Stimulated activated naive CD8-positive, alpha-beta T cell treated with anti-CD3 and anti-CD28 coated beads, Interleukin-15, Interleukin-2, amounts not matched to agents 100 ng/mL and 50 ng/mL, for 24 hours (primary cell): ENCODE results near the gene NSMCE4A.
"Not testable (repeated sequence)": the region's sequence is repeated elsewhere in the genome, so short reads cannot be mapped to it uniquely, and the experiment has no call there.

Experiments used
- H3K27ac Mint-ChIP-seq: one replicate; pipeline ENCODE4 v1.8.0; 2021; ENCODE audit warnings: mild to moderate bottlenecking, mixed read lengths
- H3K27me3 Mint-ChIP-seq: one replicate; pipeline ENCODE4 v1.8.0; 2021; ENCODE audit warnings: mixed read lengths
- H3K36me3 Mint-ChIP-seq: one replicate; pipeline ENCODE4 v1.8.0; 2021; ENCODE audit warnings: low read depth, mixed read lengths
- H3K4me1 Mint-ChIP-seq: one replicate; pipeline ENCODE4 v1.8.0; 2021; ENCODE audit warnings: low read depth, mixed read lengths
- H3K4me3 Mint-ChIP-seq: one replicate; pipeline ENCODE4 v1.8.0; 2021; ENCODE audit warnings: mild to moderate bottlenecking, mixed read lengths
- H3K9me3 Mint-ChIP-seq: one replicate; pipeline ENCODE4 v1.8.0; 2021; ENCODE audit warnings: mixed read lengths

The NSMCE4A gene

DNA sequence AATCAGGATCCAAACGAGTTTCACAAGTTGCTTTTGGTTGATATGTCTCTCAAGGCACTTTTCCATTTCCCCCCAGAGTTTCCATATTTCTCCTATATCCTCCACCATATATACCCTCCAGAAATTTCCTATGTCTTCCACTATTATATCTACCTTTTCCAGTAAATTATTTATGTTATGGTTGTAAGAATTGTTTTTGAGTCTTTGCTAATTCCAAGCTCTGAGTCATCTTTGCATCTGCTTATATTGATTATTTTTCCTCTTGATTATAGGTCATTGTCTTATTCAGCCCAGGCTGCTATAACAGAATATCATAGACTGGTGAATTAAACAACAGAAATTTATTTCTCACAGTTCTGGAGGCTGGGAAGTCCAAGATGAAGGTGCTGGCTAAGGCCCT is 26.7 kb upstream of the NSMCE4A start:
- H3K27me3 Mint-ChIP-seq, result peaks cover 9% of the 10 kb centered on the region
- H3K4me1 Mint-ChIP-seq, result no peaks in the 10 kb centered on the region
- H3K36me3 Mint-ChIP-seq, result no peaks in the 10 kb centered on the region
- H3K27ac Mint-ChIP-seq, result no peak overlapping the region
- peaks cover 19% of the 10 kb centered on the region for H3K9me3 Mint-ChIP-seq
- no peak overlapping the region for H3K4me3 Mint-ChIP-seq

DNA sequence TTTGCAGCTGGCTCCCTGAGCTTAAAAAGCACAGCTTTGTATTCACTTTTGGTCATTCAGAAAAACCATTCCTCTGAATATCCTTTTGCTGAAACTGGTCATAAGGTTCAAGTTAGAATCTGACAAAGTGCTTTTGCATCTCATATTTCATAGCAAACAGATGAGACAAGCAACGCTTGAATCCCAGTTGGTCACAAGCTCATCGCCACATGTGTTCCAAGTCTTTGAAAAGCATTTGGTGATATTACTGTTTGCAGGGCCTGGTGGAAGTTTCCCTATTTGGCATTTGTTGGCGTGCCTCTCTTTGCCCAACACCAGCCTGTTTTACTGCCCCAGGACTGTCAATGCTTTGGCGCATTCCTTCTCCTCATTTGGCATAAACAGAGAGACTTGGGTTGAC is 24.3 kb upstream of the NSMCE4A start:
- H3K36me3 Mint-ChIP-seq, result no peaks in the 10 kb centered on the region
- peaks cover 17% of the 10 kb centered on the region for H3K9me3 Mint-ChIP-seq
- no peak overlapping the region for H3K27ac Mint-ChIP-seq
- no peaks in the 10 kb centered on the region for H3K4me1 Mint-ChIP-seq
- peaks cover 14% of the 10 kb centered on the region for H3K27me3 Mint-ChIP-seq
- H3K4me3 Mint-ChIP-seq, result no peak overlapping the region

DNA sequence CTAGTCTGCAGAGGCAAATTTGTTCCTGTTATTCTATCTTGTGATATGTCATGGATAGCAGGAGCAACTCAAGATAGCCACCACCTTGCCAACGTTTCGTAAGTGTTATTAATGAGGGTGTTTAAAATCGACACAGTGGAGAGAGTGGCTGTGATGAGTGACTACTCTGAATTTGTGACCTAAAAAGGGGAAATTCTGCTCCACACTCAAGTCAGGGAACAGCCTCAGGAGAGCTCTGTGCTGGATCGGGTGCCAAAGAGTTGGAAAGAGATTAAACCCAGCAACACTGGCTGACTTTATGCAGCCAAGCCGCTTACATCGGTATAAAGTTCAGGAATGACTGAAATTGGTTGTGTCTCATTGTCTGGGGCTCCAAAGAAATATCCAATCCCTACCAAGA is 23.4 kb upstream of the NSMCE4A start:
- Mint-ChIP-seq H3K9me3 (peaks cover 16% of the 10 kb centered on the region), H3K36me3 (no peaks in the 10 kb centered on the region), H3K4me3 (no peak overlapping the region)

DNA sequence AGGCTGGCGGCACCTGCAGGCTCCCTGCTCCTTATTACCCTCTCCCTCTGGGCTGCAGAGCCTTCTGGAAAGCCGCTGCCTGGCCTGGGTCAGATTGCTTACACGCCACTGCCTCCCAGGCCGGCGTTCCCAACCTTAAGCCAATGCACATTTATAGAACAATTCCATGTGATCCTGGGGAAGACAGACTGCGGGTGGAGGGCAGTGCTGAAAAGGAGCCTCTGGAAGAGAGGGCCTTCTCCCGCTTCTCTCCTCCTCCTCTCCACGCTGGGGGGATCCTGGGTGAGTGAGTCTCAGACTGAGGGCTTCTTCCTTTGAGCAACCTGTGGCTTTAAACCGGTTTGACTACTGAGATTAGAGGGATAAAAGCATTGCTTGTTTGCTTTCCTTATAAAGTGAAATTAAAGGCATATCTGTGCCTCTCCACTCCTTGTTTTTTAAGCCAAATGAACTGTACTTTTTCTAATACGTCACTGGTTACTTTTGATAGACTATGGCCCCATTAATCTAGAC is 19.5 kb upstream of the NSMCE4A start:
- H3K4me1 Mint-ChIP-seq, result no peaks in the 10 kb centered on the region
- H3K27ac Mint-ChIP-seq, result no peak overlapping the region
- H3K9me3 Mint-ChIP-seq, result peaks cover under 1% of the 10 kb centered on the region
- H3K4me3 Mint-ChIP-seq, result no peak overlapping the region
- no peaks in the 10 kb centered on the region for H3K36me3 Mint-ChIP-seq
- H3K27me3 Mint-ChIP-seq, result peaks cover 20% of the 10 kb centered on the region

More for the DNA sequence above, 23.4 kb upstream of the NSMCE4A start:
- H3K4me1 Mint-ChIP-seq, result no peaks in the 10 kb centered on the region
- H3K27ac Mint-ChIP-seq, result no peak overlapping the region
- peaks cover 14% of the 10 kb centered on the region for H3K27me3 Mint-ChIP-seq

DNA sequence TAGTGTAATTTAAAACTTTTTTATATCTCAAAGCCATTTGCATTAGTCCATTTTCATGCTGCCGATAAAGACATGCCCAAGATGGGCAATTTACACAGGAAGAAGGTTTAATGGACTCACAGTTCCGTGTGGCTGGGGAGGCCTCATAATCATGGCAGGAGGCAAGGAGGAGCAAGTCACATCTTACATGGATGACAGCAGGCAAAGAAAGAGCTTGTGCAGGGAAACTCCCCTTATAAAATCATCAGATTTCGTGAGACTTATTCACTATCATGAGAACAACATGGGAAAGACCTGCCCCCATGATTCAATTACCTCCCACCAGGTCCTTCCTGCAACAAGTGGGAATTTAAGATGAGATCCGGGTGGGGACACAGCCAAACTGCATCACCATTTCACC is 16.7 kb upstream of the NSMCE4A start:
- H3K4me1 Mint-ChIP-seq, result peaks cover 10% of the 10 kb centered on the region
- H3K27ac Mint-ChIP-seq, H3K9me3 Mint-ChIP-seq, H3K36me3 Mint-ChIP-seq, H3K4me3 Mint-ChIP-seq: not testable (repeated sequence)
- H3K27me3 Mint-ChIP-seq, result peaks cover 35% of the 10 kb centered on the region

DNA sequence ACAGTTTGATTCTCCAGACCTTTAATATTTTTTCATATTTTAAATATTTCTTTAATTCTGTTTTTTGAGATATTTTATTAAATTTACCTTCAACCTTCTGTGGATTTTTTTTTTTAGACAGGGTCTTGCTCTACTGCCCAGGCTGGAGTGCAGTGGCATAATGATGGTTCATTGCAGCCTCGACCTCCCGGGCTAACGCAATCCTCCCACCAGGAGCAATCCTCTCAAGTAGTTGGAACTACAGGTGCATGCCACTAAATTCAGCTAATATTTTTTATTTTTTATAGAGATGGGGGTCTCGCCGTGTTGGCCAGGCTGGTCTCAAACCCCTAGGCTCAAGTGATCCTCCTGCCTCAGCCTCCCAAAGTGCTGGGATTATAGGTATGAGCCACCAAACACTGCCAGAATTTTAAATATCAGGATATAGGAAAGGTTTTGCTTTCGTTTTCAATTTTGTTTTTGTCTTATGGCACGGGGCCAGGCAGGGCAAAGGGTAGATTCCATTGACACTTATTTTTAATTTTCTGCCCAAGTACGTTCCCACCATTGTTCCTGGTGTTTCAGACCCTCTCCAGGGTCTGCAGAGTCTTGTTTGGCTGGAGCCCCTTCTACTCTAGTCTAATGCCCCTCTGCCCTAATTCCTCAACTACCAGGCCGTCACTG is 15.1 kb upstream of the NSMCE4A start:
- Mint-ChIP-seq H3K4me3 (no peak overlapping the region), H3K27ac (no peak overlapping the region), H3K36me3 (no peaks in the 10 kb centered on the region), H3K9me3 (peaks cover 9% of the 10 kb centered on the region), H3K4me1 (peaks cover 10% of the 10 kb centered on the region), H3K27me3 (peaks cover 35% of the 10 kb centered on the region)

DNA sequence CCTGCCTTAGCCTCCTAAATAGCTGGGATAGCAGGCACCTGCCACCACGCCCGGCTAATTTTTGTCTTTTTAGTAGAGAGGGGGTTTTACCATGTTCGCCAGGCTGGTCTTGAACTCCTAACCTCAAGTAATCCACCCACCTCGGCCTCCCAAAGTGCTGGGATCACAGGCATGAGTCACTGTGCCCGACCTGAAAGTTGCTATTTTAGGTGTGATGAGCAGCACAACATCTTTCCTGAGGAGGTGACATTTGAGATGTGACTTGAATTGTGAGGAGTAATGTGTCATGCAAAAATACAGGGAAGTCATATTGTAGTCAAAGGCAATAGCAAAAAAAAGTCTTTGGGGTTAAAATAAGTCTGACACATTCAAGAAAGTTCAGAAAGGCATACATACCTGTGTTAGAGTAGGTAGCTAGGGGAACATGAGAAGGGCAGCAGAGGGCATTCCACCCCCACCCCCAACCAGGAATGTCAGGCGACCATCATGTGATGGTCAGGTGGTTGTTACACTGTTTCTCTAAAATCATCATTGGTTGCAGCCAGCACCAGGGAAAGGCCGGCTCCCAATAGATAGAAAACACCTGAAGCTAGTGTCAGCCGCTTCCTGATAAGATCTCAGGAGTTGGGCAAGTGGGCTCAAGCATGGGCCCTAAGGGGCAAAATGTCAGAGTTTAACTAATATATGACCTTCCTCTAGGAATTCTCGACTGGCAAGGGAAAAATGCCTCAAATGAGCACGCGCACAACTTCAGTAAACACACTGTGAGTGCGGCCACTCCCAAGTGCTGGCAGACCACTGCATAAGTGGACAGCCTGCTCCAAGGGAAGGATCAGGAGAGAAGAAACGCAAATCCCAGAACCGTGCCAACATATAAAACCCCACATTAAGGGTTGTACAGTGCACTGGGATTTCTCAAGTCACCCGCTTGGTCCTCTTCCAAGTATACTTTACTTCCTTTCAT is 13.6 kb upstream of the NSMCE4A start, which contains the start of gene TACC2:
TACC2 (plus strand) TSS at position 803 of the 964 bp plus-strand sequence. CDS start 32,819 bp downstream, outside the sequence.
- Mint-ChIP-seq H3K27ac (peak within 1 kb of the TSS; percentile 1), H3K36me3 (no peaks in the 10 kb centered on the region), H3K4me1 (peaks cover 10% of the 10 kb centered on the region), H3K4me3 (no peak within 1 kb of the TSS), H3K9me3 (peaks cover 17% of the 10 kb centered on the region), H3K27me3 (peaks cover 35% of the 10 kb centered on the region)

DNA sequence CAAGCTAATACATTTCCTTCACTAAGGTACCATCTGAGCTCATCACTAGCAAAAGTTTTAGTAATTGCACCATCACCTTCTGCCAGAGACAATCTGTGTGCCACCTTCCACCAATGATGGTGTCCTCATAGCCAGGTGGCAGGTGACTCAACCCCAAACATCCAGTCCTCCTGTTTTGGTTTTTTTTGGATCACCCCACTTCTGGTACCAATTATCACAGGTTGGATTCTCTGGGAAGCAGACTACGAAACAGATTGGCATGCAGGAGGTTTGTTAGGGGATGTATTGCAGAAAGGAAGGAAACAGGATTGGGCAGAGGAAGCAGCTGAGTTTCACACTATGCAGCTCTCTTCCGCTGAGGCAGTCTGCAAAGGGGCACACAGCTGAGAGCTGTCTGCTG is 9.4 kb upstream of the NSMCE4A start:
- H3K4me1 Mint-ChIP-seq, result peaks cover 10% of the 10 kb centered on the region
- no peak overlapping the region for H3K27ac Mint-ChIP-seq
- H3K9me3 Mint-ChIP-seq, result peaks cover 21% of the 10 kb centered on the region
- H3K4me3 Mint-ChIP-seq, result no peak overlapping the region
- H3K27me3 Mint-ChIP-seq, result peaks cover 27% of the 10 kb centered on the region
- H3K36me3 Mint-ChIP-seq, result no peaks in the 10 kb centered on the region

DNA sequence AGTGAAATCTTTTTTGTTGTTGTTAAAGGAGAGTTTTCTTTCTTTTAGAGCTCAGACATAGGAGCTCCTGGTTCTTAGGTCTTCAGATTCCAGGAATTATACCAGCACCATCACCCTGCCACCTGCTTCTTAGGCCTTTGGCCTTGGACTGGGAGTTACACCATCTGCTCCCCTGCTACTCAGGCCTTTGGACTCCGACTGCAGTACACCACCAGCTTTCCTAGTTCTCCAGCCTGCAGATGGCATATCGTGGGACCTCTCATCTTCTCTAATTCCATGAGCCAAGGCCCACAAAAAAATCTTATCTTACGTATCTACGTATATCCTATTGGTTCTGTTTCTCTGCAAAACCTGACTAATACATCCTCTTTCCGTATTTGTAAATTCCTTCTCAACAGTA is 8.8 kb upstream of the NSMCE4A start:
- Mint-ChIP-seq H3K27ac (no peak overlapping the region), H3K4me3 (no peak overlapping the region), H3K36me3 (no peaks in the 10 kb centered on the region), H3K27me3 (peaks cover 22% of the 10 kb centered on the region), H3K9me3 (peaks cover 21% of the 10 kb centered on the region), H3K4me1 (peaks cover 10% of the 10 kb centered on the region)

DNA sequence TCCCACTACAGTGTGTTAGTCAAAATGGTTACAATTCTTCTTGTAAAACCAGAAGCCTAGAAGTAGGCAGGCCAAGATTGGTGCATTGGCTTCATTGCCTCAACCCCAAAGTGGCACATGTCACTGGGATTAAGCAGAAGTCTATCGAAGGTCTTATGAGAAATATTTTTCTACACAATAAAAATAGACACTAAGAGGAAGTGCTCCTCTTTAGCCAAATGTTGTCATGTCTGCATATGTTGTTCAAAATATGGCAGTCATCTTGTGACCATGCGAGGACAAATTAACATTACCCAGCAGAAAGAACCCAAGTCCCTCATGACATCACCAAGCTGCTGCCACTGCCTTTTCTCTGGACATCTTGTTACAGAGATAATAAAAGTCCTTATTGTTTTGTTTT is 6.3 kb upstream of the NSMCE4A start:
- H3K36me3 Mint-ChIP-seq, result no peaks in the 10 kb centered on the region
- peaks cover 20% of the 10 kb centered on the region for H3K9me3 Mint-ChIP-seq
- peaks cover 8% of the 10 kb centered on the region for H3K27me3 Mint-ChIP-seq
- H3K27ac Mint-ChIP-seq, result no peak overlapping the region
- no peak overlapping the region for H3K4me3 Mint-ChIP-seq
- peaks cover 3% of the 10 kb centered on the region for H3K4me1 Mint-ChIP-seq

DNA sequence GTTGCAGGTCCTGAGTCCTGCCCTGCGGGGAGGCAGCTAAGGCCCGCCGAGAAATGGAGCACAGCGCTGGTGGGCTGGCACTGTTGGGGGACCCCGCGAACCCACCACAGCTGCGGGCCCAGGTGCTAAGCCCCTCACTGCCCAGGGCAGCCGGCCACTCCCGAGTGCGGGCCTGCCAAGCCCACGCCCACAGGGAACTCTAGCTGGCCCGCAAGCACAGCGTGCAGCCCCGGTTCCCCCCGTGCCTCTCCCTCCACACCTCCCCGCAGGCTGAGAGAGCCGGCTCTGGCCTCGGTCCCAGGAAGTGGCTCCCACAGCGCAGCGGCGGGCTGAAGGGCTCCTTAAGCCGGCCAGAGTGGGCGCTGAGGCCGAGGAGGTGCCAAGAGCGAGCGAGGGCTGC is 3.5 kb upstream of the NSMCE4A start:
- peaks cover 12% of the 10 kb centered on the region for H3K4me1 Mint-ChIP-seq
- no peak overlapping the region for H3K27ac Mint-ChIP-seq
- peaks cover 4% of the 10 kb centered on the region for H3K36me3 Mint-ChIP-seq
- H3K27me3 Mint-ChIP-seq, result peaks cover 3% of the 10 kb centered on the region
- H3K9me3 Mint-ChIP-seq, result peaks cover 14% of the 10 kb centered on the region
- no peak overlapping the region for H3K4me3 Mint-ChIP-seq

DNA sequence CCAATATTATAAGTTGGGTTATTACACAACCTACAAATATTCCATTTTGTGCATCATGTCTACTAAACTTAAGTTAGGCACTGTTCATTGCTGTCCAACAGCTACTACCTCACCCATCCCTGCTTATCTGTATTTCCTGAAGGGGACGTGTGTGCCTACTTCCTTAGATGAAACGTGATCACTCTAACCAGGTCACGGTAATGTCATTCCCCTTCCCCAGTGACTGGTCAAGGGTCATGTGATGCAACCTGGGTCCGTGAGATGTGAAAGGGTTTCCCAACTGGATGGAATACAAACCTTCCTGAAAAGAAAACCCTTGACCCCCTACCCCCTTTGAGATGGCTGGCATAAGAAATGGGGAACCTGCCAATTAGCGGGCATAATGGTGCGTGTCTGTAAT is 1.6 kb upstream of the NSMCE4A start:
- Mint-ChIP-seq H3K4me3 (no peak overlapping the region), H3K9me3 (peaks cover 9% of the 10 kb centered on the region)

DNA sequence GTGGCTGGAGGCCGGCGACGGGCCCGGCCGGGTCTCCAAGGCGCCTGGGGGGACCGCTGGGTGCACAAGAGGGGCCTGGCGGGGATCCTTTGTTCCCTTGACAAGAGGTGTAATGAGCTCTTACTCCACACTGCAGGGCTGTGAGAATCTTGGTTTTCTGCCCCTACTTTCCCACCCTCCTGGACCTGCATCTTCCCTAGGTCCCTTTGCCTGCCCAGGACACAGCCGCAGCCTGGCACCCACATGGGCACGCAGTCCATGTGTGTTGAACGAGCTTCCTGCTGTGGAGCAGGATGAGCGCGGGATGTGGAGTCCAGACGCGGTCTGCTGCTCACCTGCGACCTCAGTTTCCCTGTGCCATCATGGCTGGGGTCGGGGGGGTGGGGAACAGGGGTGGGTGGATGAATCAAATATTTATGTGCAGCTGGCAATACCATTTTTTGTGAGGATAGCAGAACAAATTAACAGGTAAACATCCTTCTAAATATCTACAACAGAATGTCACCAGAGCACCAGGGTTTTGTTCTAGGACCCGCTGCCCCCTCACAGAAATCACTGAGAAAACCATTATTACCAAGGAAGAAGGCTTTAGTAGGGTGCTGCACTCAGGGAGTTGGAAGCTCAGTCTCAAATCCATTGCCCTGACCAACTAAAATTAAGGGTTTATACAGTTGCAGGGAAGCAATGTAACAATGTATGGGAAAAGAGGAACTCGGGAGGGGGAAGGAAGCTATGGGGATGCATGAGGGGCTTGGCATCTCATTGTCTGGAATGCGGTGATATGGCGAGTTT is 474 bp upstream of the NSMCE4A start:
- H3K9me3 Mint-ChIP-seq, result peaks cover 9% of the 10 kb centered on the region

More for the DNA sequence above, 1.6 kb upstream of the NSMCE4A start:
- H3K27me3 Mint-ChIP-seq, result no peaks in the 10 kb centered on the region
- peaks cover 16% of the 10 kb centered on the region for H3K36me3 Mint-ChIP-seq
- peaks cover 22% of the 10 kb centered on the region for H3K4me1 Mint-ChIP-seq
- no peak overlapping the region for H3K27ac Mint-ChIP-seq

DNA sequence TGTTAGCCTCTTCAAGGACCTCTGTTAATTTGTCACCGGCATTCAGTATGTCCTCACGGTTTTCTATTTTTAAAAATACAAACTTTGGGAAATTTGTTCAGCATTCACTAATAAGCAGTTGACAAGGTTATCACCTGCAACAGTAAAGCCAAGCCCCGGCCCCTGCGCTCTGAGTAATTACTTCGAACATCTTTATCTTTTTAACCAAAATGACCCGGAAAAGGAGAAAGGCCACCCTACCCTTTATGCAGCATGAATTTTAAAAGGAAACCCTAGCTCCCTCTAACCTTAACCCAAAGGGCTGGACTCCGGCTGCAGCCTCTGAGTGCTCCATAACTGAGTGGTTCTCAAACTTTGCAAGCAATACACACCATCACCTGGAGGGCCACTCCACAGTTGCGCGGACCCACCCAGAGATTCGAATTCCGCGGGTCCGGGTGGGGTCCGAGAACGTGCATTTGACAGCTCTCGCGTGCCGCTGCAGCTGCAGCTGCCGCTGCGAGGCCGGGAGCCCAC is 940 bp downstream of the NSMCE4A start:
- Mint-ChIP-seq H3K9me3 (peaks cover 9% of the 10 kb centered on the region), H3K27ac (peak overlapping the region; percentile 68), H3K4me3 (peak overlapping the region; percentile 92), H3K4me1 (peaks cover 22% of the 10 kb centered on the region), H3K27me3 (no peaks in the 10 kb centered on the region), H3K36me3 (peaks cover 30% of the 10 kb centered on the region)

More for the DNA sequence above, 474 bp upstream of the NSMCE4A start:
- Mint-ChIP-seq H3K4me3 (peak overlapping the region; percentile 92), H3K27me3 (no peaks in the 10 kb centered on the region), H3K27ac (no peak overlapping the region), H3K36me3 (peaks cover 25% of the 10 kb centered on the region), H3K4me1 (peaks cover 22% of the 10 kb centered on the region)
